Measurements from ENCODE around the gene KDM7A. TPM values are rescaled to one million over a fixed set of nuclear protein-coding genes. Genes with fewer than 3 reads are reported as not detected.

Gene KDM7A
- total and polyA plus RNA-seq, 4 donors, result 4.1 to 24.9 (median 14.5) TPM

DNA sequence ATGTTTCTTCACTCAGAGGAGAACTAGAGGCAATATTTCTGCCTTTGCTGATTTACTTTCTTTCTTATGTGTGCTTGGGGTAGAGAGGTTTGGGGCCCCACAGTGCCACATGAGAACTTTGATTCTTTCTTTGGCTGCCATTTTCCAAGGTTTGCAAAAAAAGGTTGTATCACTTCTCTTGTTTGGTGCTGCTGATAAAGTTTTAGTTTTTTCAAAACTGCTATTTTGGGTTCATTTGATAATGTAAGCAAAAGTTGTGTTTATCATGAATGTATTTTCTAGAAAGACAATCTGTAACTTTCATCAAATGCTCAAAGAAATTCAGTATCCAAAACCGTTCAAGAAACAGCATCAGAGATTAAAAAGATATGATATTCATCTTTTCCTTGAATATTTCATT lies 83.4 kb downstream of the KDM7A start:
- Histone ChIP-seq H3K36me3 (ENCODE audit: control insufficient read depth in 1 of 2, insufficient read depth in 2 of 2, low read length in 1 of 2) (peaks cover 0 to 7% of the 10 kb centered on the region in 2 donors), H3K4me1 (ENCODE audit: control insufficient read depth in 1 of 2, insufficient read depth in 2 of 2, low read length in 2 of 2) (no peaks in the 10 kb centered on the region), H3K27ac (ENCODE audit: low read depth in 1 of 2, low read length in 2 of 2) (no peak overlapping the region), H3K27me3 (ENCODE audit: control insufficient read depth in 1 of 2, insufficient read depth in 2 of 2, low read length in 1 of 2) (no peaks in the 10 kb centered on the region), H3K4me3 (ENCODE audit: low read length in 2 of 2) (no peak overlapping the region), H3K9me3 (ENCODE audit: control insufficient read depth, low read length) (no peaks in the 10 kb centered on the region)
- ATAC-seq (ENCODE audit: low FRiP score) (no peak), DNase-seq (no peak)
- intact Hi-C loops (cut with DNase I), result no loop called here
- 60 to 74% methylated on average over 1 of the region's 1 CpG for WGBS, 2 donors

DNA sequence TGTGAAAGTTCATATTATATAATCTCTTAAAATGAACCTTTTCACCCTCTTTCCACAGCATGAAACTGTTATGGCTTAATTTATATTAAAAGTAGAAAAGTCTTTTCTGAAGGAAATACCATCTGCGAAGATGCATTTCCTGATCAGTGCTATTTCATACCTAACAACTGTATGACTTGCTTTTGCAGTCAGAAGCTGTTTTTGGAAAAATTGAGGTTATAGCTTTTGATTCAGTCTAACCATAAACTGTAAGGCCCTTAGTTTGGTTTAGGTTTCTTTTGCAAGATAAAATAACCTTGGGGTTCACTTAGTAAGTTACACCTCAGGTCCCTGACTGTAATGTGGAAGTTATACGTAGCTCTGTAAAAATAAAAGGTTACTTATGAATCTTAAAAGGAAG lies 91.3 kb downstream of the KDM7A start:
- H3K27me3 ChIP-seq (ENCODE audit: control insufficient read depth in 1 of 2, insufficient read depth in 2 of 2, low read length in 1 of 2), result no peaks in the 10 kb centered on the region
- no peak for DNase-seq
- intact Hi-C loops (cut with DNase I), result no loop called here
- no peak overlapping the region for H3K4me3 ChIP-seq (ENCODE audit: low read length in 2 of 2)
- H3K4me1 ChIP-seq (ENCODE audit: control insufficient read depth in 1 of 2, insufficient read depth in 2 of 2, low read length in 2 of 2), result no peaks in the 10 kb centered on the region
- no peaks in the 10 kb centered on the region for H3K9me3 ChIP-seq (ENCODE audit: control insufficient read depth, low read length)
- WGBS, 2 donors, result 88 to 94% methylated on average over 2 of the region's 2 CpGs
- ATAC-seq (ENCODE audit: low FRiP score), result no peak
- H3K27ac ChIP-seq (ENCODE audit: low read depth in 1 of 2, low read length in 2 of 2), result no peak overlapping the region
- no peaks in the 10 kb centered on the region for H3K36me3 ChIP-seq (ENCODE audit: control insufficient read depth in 1 of 2, insufficient read depth in 2 of 2, low read length in 1 of 2)

- DNase-seq (no peak), ATAC-seq (ENCODE audit: low FRiP score) (no peak)
- no peaks in the 10 kb centered on the region for H3K36me3 ChIP-seq (ENCODE audit: control insufficient read depth in 1 of 2, insufficient read depth in 2 of 2, low read length in 1 of 2)
- H3K27ac ChIP-seq (ENCODE audit: low read depth in 1 of 2, low read length in 2 of 2), result no peak overlapping the region
- H3K4me3 ChIP-seq (ENCODE audit: low read length in 2 of 2), result no peak overlapping the region
- no peaks in the 10 kb centered on the region for H3K27me3 ChIP-seq (ENCODE audit: control insufficient read depth in 1 of 2, insufficient read depth in 2 of 2, low read length in 1 of 2)
- no peaks in the 10 kb centered on the region for H3K4me1 ChIP-seq (ENCODE audit: control insufficient read depth in 1 of 2, insufficient read depth in 2 of 2, low read length in 2 of 2)
- 78 to 79% methylated on average over 8 of the region's 8 CpGs for WGBS, 2 donors
- intact Hi-C loops (cut with DNase I), result no loop called here
- H3K9me3 ChIP-seq (ENCODE audit: control insufficient read depth, low read length), result no peaks in the 10 kb centered on the region
Observed at GRCh38 chr7:140084972-140085371, 91.8 kb downstream of the KDM7A start.

GRCh38 chr7:140084142-140084655 lies 92.6 kb downstream of the KDM7A start:
- H3K9me3 ChIP-seq (ENCODE audit: control insufficient read depth, low read length), result no peaks in the 10 kb centered on the region
- H3K36me3 ChIP-seq (ENCODE audit: control insufficient read depth in 1 of 2, insufficient read depth in 2 of 2, low read length in 1 of 2), result no peaks in the 10 kb centered on the region
- no peaks in the 10 kb centered on the region for H3K4me1 ChIP-seq (ENCODE audit: control insufficient read depth in 1 of 2, insufficient read depth in 2 of 2, low read length in 2 of 2)
- no peak for DNase-seq
- intact Hi-C loops (cut with DNase I), result no loop called here
- H3K4me3 ChIP-seq (ENCODE audit: low read length in 2 of 2), result no peak overlapping the region
- no peaks in the 10 kb centered on the region for H3K27me3 ChIP-seq (ENCODE audit: control insufficient read depth in 1 of 2, insufficient read depth in 2 of 2, low read length in 1 of 2)
- no peak for ATAC-seq (ENCODE audit: low FRiP score)
- H3K27ac ChIP-seq (ENCODE audit: low read depth in 1 of 2, low read length in 2 of 2), result no peak overlapping the region
- WGBS, 2 donors, result 86 to 97% methylated on average over 4 of the region's 4 CpGs

GRCh38 chr7:140082770-140083169 lies 94.0 kb downstream of the KDM7A start:
- no peaks in the 10 kb centered on the region for H3K4me1 ChIP-seq (ENCODE audit: control insufficient read depth in 1 of 2, insufficient read depth in 2 of 2, low read length in 2 of 2)
- H3K27ac ChIP-seq (ENCODE audit: low read depth in 1 of 2, low read length in 2 of 2), result no peak overlapping the region
- H3K4me3 ChIP-seq (ENCODE audit: low read length in 2 of 2), result no peak overlapping the region
- 86 to 95% methylated on average over 7 of the region's 7 CpGs for WGBS, 2 donors
- no peaks in the 10 kb centered on the region for H3K9me3 ChIP-seq (ENCODE audit: control insufficient read depth, low read length)
- ATAC-seq (ENCODE audit: low FRiP score), result no peak
- no peak for DNase-seq
- no peaks in the 10 kb centered on the region for H3K27me3 ChIP-seq (ENCODE audit: control insufficient read depth in 1 of 2, insufficient read depth in 2 of 2, low read length in 1 of 2)
- H3K36me3 ChIP-seq (ENCODE audit: control insufficient read depth in 1 of 2, insufficient read depth in 2 of 2, low read length in 1 of 2), result no peaks in the 10 kb centered on the region
- intact Hi-C loops (cut with DNase I), result no loop called here

DNA sequence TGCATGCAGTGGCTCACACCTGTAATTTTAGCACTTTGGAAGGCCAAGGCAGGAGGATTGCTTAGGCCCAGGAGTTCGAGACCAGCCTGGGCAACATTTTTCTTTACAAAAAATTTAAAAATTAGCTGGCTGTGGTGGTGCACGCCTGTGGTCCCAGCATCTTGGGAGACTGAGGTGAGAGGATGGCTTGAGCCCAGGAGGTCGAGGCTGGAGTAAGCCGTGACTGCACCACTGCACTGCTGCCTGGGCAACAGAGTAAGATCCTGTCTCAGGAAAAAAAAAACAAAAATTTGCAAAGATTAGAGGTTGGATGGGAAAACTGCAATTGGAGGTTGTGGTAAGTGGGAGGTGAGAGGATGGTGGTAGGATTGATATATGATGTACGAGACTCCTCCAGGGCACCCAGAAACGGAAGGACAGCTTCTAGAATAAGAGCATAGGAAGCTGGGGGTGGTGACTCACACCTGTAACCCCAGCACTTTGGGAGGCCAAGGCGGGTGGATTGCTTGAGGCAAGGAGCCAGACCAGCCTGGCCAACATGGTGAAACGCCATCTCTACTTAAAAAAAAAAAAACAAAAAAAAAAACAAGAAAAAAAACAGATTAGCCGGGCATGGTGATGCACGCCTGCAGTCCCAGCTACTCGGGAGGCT lies 94.9 kb downstream of the KDM7A start:
- ATAC-seq (ENCODE audit: low FRiP score) (no peak), DNase-seq (no peak)
- no peaks in the 10 kb centered on the region for H3K4me1 ChIP-seq (ENCODE audit: control insufficient read depth in 1 of 2, insufficient read depth in 2 of 2, low read length in 2 of 2)
- 89 to 91% methylated on average over 11 of the region's 11 CpGs for WGBS, 2 donors
- H3K27me3 ChIP-seq (ENCODE audit: control insufficient read depth in 1 of 2, insufficient read depth in 2 of 2, low read length in 1 of 2), result no peaks in the 10 kb centered on the region
- H3K36me3 ChIP-seq (ENCODE audit: control insufficient read depth in 1 of 2, insufficient read depth in 2 of 2, low read length in 1 of 2), result no peaks in the 10 kb centered on the region
- no peaks in the 10 kb centered on the region for H3K9me3 ChIP-seq (ENCODE audit: control insufficient read depth, low read length)
- intact Hi-C loops (cut with DNase I), result no loop called here
- H3K27ac ChIP-seq (ENCODE audit: low read depth in 1 of 2, low read length in 2 of 2), result no peak overlapping the region
- H3K4me3 ChIP-seq (ENCODE audit: low read length in 2 of 2), result no peak overlapping the region

DNA sequence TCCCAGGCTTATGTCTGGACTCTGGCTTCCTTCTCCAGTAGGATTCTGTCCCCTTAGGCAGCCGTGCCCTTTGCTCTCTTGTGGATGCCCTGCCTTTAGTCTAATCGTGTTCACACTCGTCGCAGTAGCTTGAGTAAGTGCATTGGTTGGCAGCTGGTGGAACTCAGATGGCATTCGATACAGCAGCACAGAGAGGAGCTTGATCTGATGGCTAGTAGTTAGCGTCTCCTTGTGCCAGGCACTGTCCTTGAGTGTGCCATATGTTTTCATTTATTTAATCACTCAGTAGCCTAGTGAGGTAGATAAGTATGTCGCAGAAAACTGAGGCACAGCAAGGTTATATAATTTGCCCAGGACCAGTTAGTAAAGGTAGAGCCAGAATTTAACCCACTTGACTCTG lies 95.9 kb downstream of the KDM7A start:
- DNase-seq, result no peak
- intact Hi-C loops (cut with DNase I), result no loop called here
- ATAC-seq (ENCODE audit: low FRiP score), result no peak
- Histone ChIP-seq H3K4me3 (ENCODE audit: low read length in 2 of 2) (no peak overlapping the region), H3K36me3 (ENCODE audit: control insufficient read depth in 1 of 2, insufficient read depth in 2 of 2, low read length in 1 of 2) (no peaks in the 10 kb centered on the region), H3K4me1 (ENCODE audit: control insufficient read depth in 1 of 2, insufficient read depth in 2 of 2, low read length in 2 of 2) (no peaks in the 10 kb centered on the region), H3K27ac (ENCODE audit: low read depth in 1 of 2, low read length in 2 of 2) (no peak overlapping the region), H3K9me3 (ENCODE audit: control insufficient read depth, low read length) (no peaks in the 10 kb centered on the region), H3K27me3 (ENCODE audit: control insufficient read depth in 1 of 2, insufficient read depth in 2 of 2, low read length in 1 of 2) (no peaks in the 10 kb centered on the region)
- WGBS, 2 donors, result 58 to 66% methylated on average over 7 of the region's 7 CpGs

DNA sequence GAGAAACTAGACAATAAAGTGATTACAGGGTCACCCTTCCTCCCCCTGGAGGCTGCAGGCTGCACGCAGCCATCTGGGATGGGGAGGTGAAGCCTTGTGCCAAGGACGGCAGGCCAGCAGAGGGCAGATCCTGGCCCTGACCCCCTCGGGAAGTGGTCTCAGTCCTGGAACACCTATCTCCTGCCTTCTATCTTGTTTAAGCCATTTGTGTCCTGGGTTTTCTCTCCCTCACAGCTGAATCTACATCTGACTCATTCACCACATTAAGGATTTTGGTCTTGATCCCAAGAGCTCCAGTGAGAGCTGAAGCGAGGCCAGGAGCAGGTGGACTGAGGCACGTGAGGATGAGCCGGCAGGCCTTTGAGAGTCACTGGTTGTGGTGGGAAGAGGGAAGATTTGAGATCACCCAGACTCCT lies 97.7 kb downstream of the KDM7A start:
- ATAC-seq (ENCODE audit: low FRiP score), result no peak
- Histone ChIP-seq H3K4me1 (ENCODE audit: control insufficient read depth in 1 of 2, insufficient read depth in 2 of 2, low read length in 2 of 2) (no peaks in the 10 kb centered on the region), H3K27ac (ENCODE audit: low read depth in 1 of 2, low read length in 2 of 2) (no peak overlapping the region), H3K27me3 (ENCODE audit: control insufficient read depth in 1 of 2, insufficient read depth in 2 of 2, low read length in 1 of 2) (no peaks in the 10 kb centered on the region), H3K36me3 (ENCODE audit: control insufficient read depth in 1 of 2, insufficient read depth in 2 of 2, low read length in 1 of 2) (no peaks in the 10 kb centered on the region), H3K9me3 (ENCODE audit: control insufficient read depth, low read length) (no peaks in the 10 kb centered on the region), H3K4me3 (ENCODE audit: low read length in 2 of 2) (no peak overlapping the region)
- no peak for DNase-seq
- 59 to 62% methylated on average over 6 of the region's 6 CpGs for WGBS, 2 donors
- intact Hi-C loops (cut with DNase I), result no loop called here

DNA sequence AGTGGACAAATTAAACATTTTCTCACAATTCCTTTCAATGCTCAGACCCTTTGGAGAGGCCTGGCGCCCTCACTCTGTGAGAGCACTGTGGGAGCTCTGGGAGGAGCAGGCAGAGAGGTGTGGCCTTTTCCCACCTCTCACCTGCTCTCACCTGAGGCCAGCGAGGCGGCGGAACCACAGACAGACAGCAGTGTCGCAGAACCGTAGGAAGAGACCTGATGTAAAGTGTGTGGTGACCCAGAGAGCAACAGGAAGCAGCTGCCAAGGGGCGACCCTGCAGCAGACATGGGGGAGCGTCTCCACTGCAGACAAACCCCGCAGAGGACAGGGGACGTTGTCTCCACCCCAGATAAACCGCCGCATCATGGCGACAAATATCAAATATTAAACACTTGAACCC lies 98.4 kb downstream of the KDM7A start:
- no peak for ATAC-seq (ENCODE audit: low FRiP score)
- WGBS, 2 donors, result 85 to 89% methylated on average over 13 of the region's 13 CpGs
- intact Hi-C loops (cut with DNase I), result no loop called here

More for the DNA sequence above, 98.4 kb downstream of the KDM7A start:
- Histone ChIP-seq H3K27me3 (ENCODE audit: control insufficient read depth in 1 of 2, insufficient read depth in 2 of 2, low read length in 1 of 2) (no peaks in the 10 kb centered on the region), H3K9me3 (ENCODE audit: control insufficient read depth, low read length) (no peaks in the 10 kb centered on the region), H3K36me3 (ENCODE audit: control insufficient read depth in 1 of 2, insufficient read depth in 2 of 2, low read length in 1 of 2) (no peaks in the 10 kb centered on the region), H3K4me1 (ENCODE audit: control insufficient read depth in 1 of 2, insufficient read depth in 2 of 2, low read length in 2 of 2) (no peaks in the 10 kb centered on the region), H3K4me3 (ENCODE audit: low read length in 2 of 2) (no peak overlapping the region), H3K27ac (ENCODE audit: low read depth in 1 of 2, low read length in 2 of 2) (no peak overlapping the region)
- DNase-seq, result no peak
